Stomach (tissue), 9 donors: ENCODE measurements around the gene KCNJ9. TPM values are rescaled to one million over a fixed set of nuclear protein-coding genes. Genes with fewer than 3 reads are reported as not detected.

Source experiments
- DNase-seq, 2 donors: peaks; one replicate each; pipeline versions ENCODE4 v3.0.0 to v3.0.0-alpha.2; 2013 to 2019
- H3K27ac ChIP-seq, 5 donors: fragments of 200-600 bp in 4 of 5; sonication (generic) in 4 of 5; one replicate each; pipeline ENCODE4 v1.5.1; 2013 to 2019; ENCODE audit warnings: mild to moderate bottlenecking in 1 of 5, moderate library complexity in 1 of 5
- H3K27me3 ChIP-seq, 3 donors: fragments of 200-600 bp; sonication (generic); one replicate each; pipeline ENCODE4 v1.5.1; 2017 to 2019; ENCODE audit warnings: mixed run types in 1 of 3
- H3K36me3 ChIP-seq, 4 donors: fragments of 200-600 bp; sonication (generic); 1 replicate in 3 of 4; 2 replicates in 1 of 4; pipeline ENCODE4 v1.5.1; 2016 to 2019
- H3K4me1 ChIP-seq, 4 donors: fragments of 200-600 bp; sonication (generic); one replicate each; pipeline ENCODE4 v1.5.1; 2016 to 2019
- H3K4me3 ChIP-seq, 4 donors: fragments of 200-600 bp; sonication (generic) in 3 of 4; one replicate each; pipeline ENCODE4 v1.5.1; 2016 to 2019; ENCODE audit warnings: mild to moderate bottlenecking in 1 of 4
- H3K9me3 ChIP-seq, 4 donors: fragments of 200-600 bp; sonication (generic); one replicate each; pipeline ENCODE4 v1.5.1; 2016 to 2019
- CTCF ChIP-seq, 7 experiments: fragments of 450-650 bp in 4 of 7; fragments of 200-600 bp in 3 of 7; sonication (generic) in 3 of 7; IDR thresholded peaks; one replicate each; pipeline ENCODE4 v1.5.1; 2016 to 2019; ENCODE audit warnings: antibody characterized with exemption in 7 of 7, control low read depth in 2 of 7, mild to moderate bottlenecking in 1 of 7
- EP300 ChIP-seq: sonication (generic); formaldehyde crosslinking; IDR thresholded peaks from one replicate; pipeline ENCODE4 v1.6.1; 2017; ENCODE audit warnings: antibody characterized with exemption
- POLR2A ChIP-seq, 4 donors: fragments of 450-650 bp; IDR thresholded peaks; one replicate each; pipeline ENCODE4 v1.6.1; 2016; ENCODE audit warnings: antibody characterized with exemption in 4 of 4, control low read depth in 2 of 4, mild to moderate bottlenecking in 1 of 4, moderate library complexity in 1 of 4
- POLR2AphosphoS5 ChIP-seq, 3 donors: sonication (generic); formaldehyde crosslinking; IDR thresholded peaks; one replicate each; pipeline ENCODE4 v1.6.1; 2016; ENCODE audit warnings: antibody characterized with exemption in 3 of 3
- WGBS, 5 donors: extraction: QIAGEN DNeasy Blood & Tissue Kit in 3 of 5; methylation state at CpG; one replicate each; pipeline versions ENCODE4 v1.1.5 to v1.1.7; 2013 to 2018; 5-methylcytosine and 5-hydroxymethylcytosine counted together
- intact Hi-C: fragments of 100-400 bp; cut with DNase I; formaldehyde crosslinking; loops from one replicate; pipeline ENCODE4 v1.15.1; 2023; ENCODE audit warnings: low total_unique reads
- polyA plus RNA-seq, 3 donors: library from polyadenylated mRNA; stranded (reverse); fragments of 200-250 nt; gene quantifications; one replicate each; pipeline ENCODE4 v1.2.3, GENCODE V29; 2013
- total RNA-seq, 5 donors: library from RNA; depleted of rRNA; stranded (reverse); fragments of >200 nt; gene quantifications; one replicate each; pipeline versions ENCODE4 v1.1.0 to v1.2.3, GENCODE V29; 2014 to 2016
- donor health status: healthy with polysubstance abuse.
- donor health status: Bipolar disorder and iron deficiency.
- donor health status: healthy.

Gene KCNJ9
- total and polyA plus RNA-seq, 8 donors, result 0.03 to 0.87 (median 0.06) TPM; not detected in 5

- Histone ChIP-seq H3K4me1 (peaks cover 9 to 23% (median 13%) of the 10 kb centered on the region in 4 donors), H3K4me3 (no peak overlapping the region), H3K36me3 (peaks cover 0 to 13% (median 9%) of the 10 kb centered on the region in 4 donors), H3K9me3 (no peaks in the 10 kb centered on the region), H3K27ac (no peak overlapping the region), H3K27me3 (peaks cover 7 to 70% (median 42%) of the 10 kb centered on the region in 3 donors)
- no peak for TF ChIP-seq POLR2AphosphoS5 (IDR thresholded peaks at IDR 0.05)
- no peak for TF ChIP-seq EP300
- TF ChIP-seq CTCF (IDR thresholded peaks at IDR 0.05), result no peak
- no peak for TF ChIP-seq POLR2A (IDR thresholded peaks at IDR 0.05)
- WGBS, 5 donors, result 67 to 75% (median 71%) methylated on average over 3 of the region's 3 CpGs
- intact Hi-C loops, result loop anchor here (5.0 kb wide), 1 partner anchor 36 kb away; no protein-coding TSS in a partner anchor
- no peak for DNase-seq
Observed at GRCh38 chr1:160082926-160083325, 1.6 kb downstream of the KCNJ9 start.

DNA sequence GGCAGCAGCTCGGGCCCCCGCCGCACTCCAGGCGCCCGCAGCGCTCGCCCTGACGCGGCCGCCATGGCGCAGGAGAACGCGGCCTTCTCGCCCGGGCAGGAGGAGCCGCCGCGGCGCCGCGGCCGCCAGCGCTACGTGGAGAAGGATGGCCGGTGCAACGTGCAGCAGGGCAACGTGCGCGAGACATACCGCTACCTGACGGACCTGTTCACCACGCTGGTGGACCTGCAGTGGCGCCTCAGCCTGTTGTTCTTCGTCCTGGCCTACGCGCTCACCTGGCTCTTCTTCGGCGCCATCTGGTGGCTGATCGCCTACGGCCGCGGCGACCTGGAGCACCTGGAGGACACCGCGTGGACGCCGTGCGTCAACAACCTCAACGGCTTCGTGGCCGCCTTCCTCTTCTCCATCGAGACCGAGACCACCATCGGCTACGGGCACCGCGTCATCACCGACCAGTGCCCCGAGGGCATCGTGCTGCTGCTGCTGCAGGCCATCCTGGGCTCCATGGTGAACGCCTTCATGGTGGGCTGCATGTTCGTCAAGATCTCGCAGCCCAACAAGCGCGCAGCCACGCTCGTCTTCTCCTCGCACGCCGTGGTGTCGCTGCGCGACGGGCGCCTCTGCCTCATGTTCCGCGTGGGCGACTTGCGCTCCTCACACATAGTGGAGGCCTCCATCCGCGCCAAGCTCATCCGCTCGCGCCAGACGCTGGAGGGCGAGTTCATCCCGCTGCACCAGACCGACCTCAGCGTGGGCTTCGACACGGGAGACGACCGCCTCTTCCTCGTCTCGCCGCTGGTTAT lies 2.8 kb downstream of the KCNJ9 start:
- Histone ChIP-seq H3K4me1 (peaks cover 9 to 23% (median 13%) of the 10 kb centered on the region in 4 donors), H3K4me3 (peak overlapping the region; percentile 39 to 49 (median 43)), H3K27ac (no peak overlapping the region), H3K27me3 (peaks cover 0 to 57% (median 42%) of the 10 kb centered on the region in 3 donors), H3K36me3 (peaks cover 0 to 26% (median 20%) of the 10 kb centered on the region in 4 donors), H3K9me3 (no peaks in the 10 kb centered on the region)
- TF ChIP-seq CTCF (IDR thresholded peaks at IDR 0.05), result peak in 5 of 7 experiments; percentile 51 to 70 (median 70)
- peak in 1 of 3 donors; percentile 42 for TF ChIP-seq POLR2AphosphoS5 (IDR thresholded peaks at IDR 0.05)
- no peak for TF ChIP-seq EP300
- TF ChIP-seq POLR2A (IDR thresholded peaks at IDR 0.05), result no peak
- intact Hi-C loops, result loop anchor here (5.0 kb wide), 1 partner anchor 37 kb away; no protein-coding TSS in a partner anchor
- peak; percentile 88 to 93 for DNase-seq
- 20 to 33% (median 22%) methylated on average over 43 to 96 of the region's 96 CpGs for WGBS, 5 donors

GRCh38 chr1:160084771-160085321 lies 3.5 kb downstream of the KCNJ9 start:
- Histone ChIP-seq H3K27me3 (peaks cover 0 to 51% (median 42%) of the 10 kb centered on the region in 3 donors), H3K4me1 (peaks cover 9 to 23% (median 13%) of the 10 kb centered on the region in 4 donors), H3K9me3 (no peaks in the 10 kb centered on the region), H3K27ac (no peak overlapping the region), H3K36me3 (peaks cover 0 to 32% (median 27%) of the 10 kb centered on the region in 4 donors), H3K4me3 (no peak overlapping the region)
- 80 to 87% (median 85%) methylated on average over 30 of the region's 30 CpGs for WGBS, 5 donors
- intact Hi-C loops, result loop anchor here (5.0 kb wide), 1 partner anchor 38 kb away; no protein-coding TSS in a partner anchor
- TF ChIP-seq POLR2A (IDR thresholded peaks at IDR 0.05) (no peak), EP300 (no peak), CTCF (IDR thresholded peaks at IDR 0.05) (no peak), POLR2AphosphoS5 (IDR thresholded peaks at IDR 0.05) (no peak)
- DNase-seq, result no peak

- intact Hi-C loops, result no loop called here
- peaks cover 0 to 40% (median 37%) of the 10 kb centered on the region in 3 donors for H3K27me3 ChIP-seq
- no peaks in the 10 kb centered on the region for H3K9me3 ChIP-seq
- 47 to 61% (median 54%) methylated on average over 17 to 19 of the region's 19 CpGs for WGBS, 5 donors
- H3K27ac ChIP-seq, result peak overlapping the region in 1 of 5 donors; percentile 13
- no peak overlapping the region for H3K4me3 ChIP-seq
- H3K4me1 ChIP-seq, result peaks cover 9 to 20% (median 13%) of the 10 kb centered on the region in 4 donors
- peaks cover 5 to 43% (median 37%) of the 10 kb centered on the region in 4 donors for H3K36me3 ChIP-seq
- DNase-seq, result peak; percentile 83 to 90
- TF ChIP-seq POLR2AphosphoS5 (IDR thresholded peaks at IDR 0.05) (no peak), CTCF (IDR thresholded peaks at IDR 0.05) (peak in 5 of 7 experiments; percentile 54 to 80 (median 71))
Observed at GRCh38 chr1:160085686-160086455, 4.5 kb downstream of the KCNJ9 start.
